Hepatocyte (in vitro differentiated cells): ENCODE measurements around the gene ALPI. TPM values are rescaled to one million over a fixed set of nuclear protein-coding genes. Genes with fewer than 3 reads are reported as not detected.
"Not testable (repeated sequence)": the region's sequence is repeated elsewhere in the genome, so short reads cannot be mapped to it uniquely, and the experiment has no call there.

Source experiments
- DNase-seq: peaks from one replicate; pipeline ENCODE4 v3.0.0-alpha.2; 2016; ENCODE audit warnings: low spot score
- H2AFZ ChIP-seq: fragments of 200-600 bp; sonication (generic); 2 replicates; pipeline ENCODE4 v1.6.0; 2016; ENCODE audit warnings: antibody characterized with exemption, mild to moderate bottlenecking
- H3K27ac ChIP-seq: fragments of 200-600 bp; sonication (generic); 2 replicates; pipeline ENCODE4 v1.5.1; 2016; ENCODE audit warnings: mild to moderate bottlenecking
- H3K27me3 ChIP-seq: fragments of 200-600 bp; sonication (generic); 2 replicates; pipeline ENCODE4 v1.6.1; 2016
- H3K36me3 ChIP-seq: fragments of 200-600 bp; sonication (generic); replicated peaks from 2 replicates; pipeline ENCODE4 v1.5.1; 2016; ENCODE audit warnings: low read depth; ENCODE audit not compliant: insufficient read depth
- H3K4me1 ChIP-seq: fragments of 200-600 bp; sonication (generic); 2 replicates; pipeline ENCODE4 v1.5.1; 2016; ENCODE audit warnings: mild to moderate bottlenecking, moderate library complexity; ENCODE audit not compliant: insufficient read depth
- H3K4me2 ChIP-seq: fragments of 200-600 bp; sonication (generic); 2 replicates; pipeline ENCODE4 v1.6.0; 2016
- H3K4me3 ChIP-seq: fragments of 200-600 bp; sonication (generic); 2 replicates; pipeline ENCODE4 v1.5.1; 2016; ENCODE audit warnings: mild to moderate bottlenecking
- H3K79me2 ChIP-seq: fragments of 200-600 bp; sonication (generic); 2 replicates; pipeline ENCODE4 v1.6.0; 2017; ENCODE audit warnings: mild to moderate bottlenecking
- H3K9me2 ChIP-seq: fragments of 200-600 bp; sonication (generic); replicated peaks from 2 replicates; pipeline ENCODE4 v1.6.0; 2017; ENCODE audit warnings: mild to moderate bottlenecking; ENCODE audit not compliant: insufficient read depth
- H3K9me3 ChIP-seq: fragments of 200-600 bp; sonication (generic); 2 replicates; pipeline ENCODE4 v1.5.1; 2016; ENCODE audit warnings: low read depth, mild to moderate bottlenecking
- H4K20me1 ChIP-seq: fragments of 200-600 bp; sonication (generic); 2 replicates; pipeline ENCODE4 v1.6.0; 2016; ENCODE audit warnings: mild to moderate bottlenecking; ENCODE audit not compliant: insufficient read depth, poor library complexity, severe bottlenecking
- EZH2 ChIP-seq: fragments of 200-600 bp; sonication (generic); IDR thresholded peaks from 2 replicates; pipeline ENCODE4 v1.6.1; 2016; ENCODE audit warnings: antibody characterized with exemption, mild to moderate bottlenecking, borderline replicate concordance
- EZH2phosphoT487 ChIP-seq: fragments of 200-600 bp; sonication (generic); IDR thresholded peaks from one replicate; pipeline ENCODE4 v1.6.1; 2018; ENCODE audit warnings: antibody characterized with exemption, mild to moderate bottlenecking, low read depth, moderate library complexity; ENCODE audit not compliant: unreplicated experiment, severe bottlenecking
- WGBS: methylation state at CpG from one replicate; pipeline ENCODE4 v1.1.6; 2016; ENCODE audit warnings: low lambda C conversion rate; ENCODE audit errors: missing lambda C conversion rate; 5-methylcytosine and 5-hydroxymethylcytosine counted together
- polyA plus RNA-seq: library from polyadenylated mRNA; unstranded; fragments of >200 nt; fragmentation: Nextera tagmentation; extraction: Ambion mirVana; gene quantifications from 2 replicates; pipeline ENCODE4 v1.2.1, GENCODE V29; 2016
- total RNA-seq: library from RNA; depleted of rRNA; stranded (reverse); fragments of >200 nt; gene quantifications from 2 replicates; pipeline ENCODE4 v1.2.3, GENCODE V29; 2014
- TF ChIP-seq, protein P1 (sequence below): fragments of 200-600 bp; sonication (generic); IDR thresholded peaks from 2 replicates; pipeline ENCODE4 v1.5.1; 2016; ENCODE audit warnings: antibody characterized with exemption, mild to moderate bottlenecking; ENCODE audit not compliant: poor library complexity

ALPI gene
- total and polyA plus RNA-seq, 2 experiments from 2014 or later = 3.5 to 3.9 TPM

DNA sequence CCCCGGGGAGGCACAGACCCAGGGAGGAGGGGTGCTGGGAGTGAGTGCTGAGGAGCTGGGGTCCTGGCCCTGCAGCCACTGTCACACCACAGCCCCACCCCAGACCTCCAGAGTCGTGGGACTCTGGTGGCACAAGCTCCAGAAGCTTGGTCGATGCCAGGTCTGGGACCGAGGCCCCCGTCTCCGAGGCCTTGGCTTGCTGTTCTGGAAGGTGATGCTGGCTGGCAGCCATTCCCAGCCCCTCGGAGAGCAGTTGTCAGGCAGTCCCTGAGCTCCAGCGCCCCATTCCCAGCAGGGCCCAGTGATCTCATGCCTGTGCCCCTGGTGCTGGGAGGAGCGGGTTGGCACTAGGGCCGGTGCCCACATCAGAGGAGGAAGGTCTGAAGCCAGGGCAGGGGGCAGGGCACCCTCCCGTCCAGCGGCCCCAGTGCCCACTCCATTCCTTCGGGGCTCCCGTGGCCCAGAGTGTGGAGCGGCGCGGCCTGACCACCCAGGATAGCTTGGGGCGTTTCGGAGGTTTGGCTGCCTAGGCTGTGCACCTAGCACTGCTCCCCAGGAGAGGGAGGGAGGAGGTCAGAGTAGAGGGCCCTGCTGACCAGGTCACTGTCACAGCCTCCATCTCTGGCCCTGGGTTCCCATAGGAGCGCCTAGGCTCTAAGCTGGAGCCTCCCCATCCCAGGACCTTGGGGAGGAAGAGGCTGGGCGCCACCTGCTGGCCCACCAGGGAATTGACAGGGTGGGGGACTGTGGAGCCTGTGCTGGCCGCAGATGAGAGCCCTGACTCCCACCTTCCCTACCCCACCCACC, 16.8 kb upstream of the ALPI start:
- Histone ChIP-seq H2AFZ (no peak overlapping the region), H3K4me2 (no peak overlapping the region), H3K36me3 (no peaks in the 10 kb centered on the region), H4K20me1 (no peaks in the 10 kb centered on the region), H3K27me3 (no peaks in the 10 kb centered on the region), H3K79me2 (no peaks in the 10 kb centered on the region), H3K27ac (no peak overlapping the region), H3K9me3 (no peaks in the 10 kb centered on the region), H3K9me2 (no peaks in the 10 kb centered on the region), H3K4me3 (no peak overlapping the region), H3K4me1 (no peaks in the 10 kb centered on the region)
- DNase-seq = no peak
- TF ChIP-seq, protein P1, sequence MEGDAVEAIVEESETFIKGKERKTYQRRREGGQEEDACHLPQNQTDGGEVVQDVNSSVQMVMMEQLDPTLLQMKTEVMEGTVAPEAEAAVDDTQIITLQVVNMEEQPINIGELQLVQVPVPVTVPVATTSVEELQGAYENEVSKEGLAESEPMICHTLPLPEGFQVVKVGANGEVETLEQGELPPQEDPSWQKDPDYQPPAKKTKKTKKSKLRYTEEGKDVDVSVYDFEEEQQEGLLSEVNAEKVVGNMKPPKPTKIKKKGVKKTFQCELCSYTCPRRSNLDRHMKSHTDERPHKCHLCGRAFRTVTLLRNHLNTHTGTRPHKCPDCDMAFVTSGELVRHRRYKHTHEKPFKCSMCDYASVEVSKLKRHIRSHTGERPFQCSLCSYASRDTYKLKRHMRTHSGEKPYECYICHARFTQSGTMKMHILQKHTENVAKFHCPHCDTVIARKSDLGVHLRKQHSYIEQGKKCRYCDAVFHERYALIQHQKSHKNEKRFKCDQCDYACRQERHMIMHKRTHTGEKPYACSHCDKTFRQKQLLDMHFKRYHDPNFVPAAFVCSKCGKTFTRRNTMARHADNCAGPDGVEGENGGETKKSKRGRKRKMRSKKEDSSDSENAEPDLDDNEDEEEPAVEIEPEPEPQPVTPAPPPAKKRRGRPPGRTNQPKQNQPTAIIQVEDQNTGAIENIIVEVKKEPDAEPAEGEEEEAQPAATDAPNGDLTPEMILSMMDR = peak; percentile 53
- no peak for TF ChIP-seq EZH2phosphoT487
- WGBS = 81% methylated on average over 20 of the region's 22 CpGs

DNA sequence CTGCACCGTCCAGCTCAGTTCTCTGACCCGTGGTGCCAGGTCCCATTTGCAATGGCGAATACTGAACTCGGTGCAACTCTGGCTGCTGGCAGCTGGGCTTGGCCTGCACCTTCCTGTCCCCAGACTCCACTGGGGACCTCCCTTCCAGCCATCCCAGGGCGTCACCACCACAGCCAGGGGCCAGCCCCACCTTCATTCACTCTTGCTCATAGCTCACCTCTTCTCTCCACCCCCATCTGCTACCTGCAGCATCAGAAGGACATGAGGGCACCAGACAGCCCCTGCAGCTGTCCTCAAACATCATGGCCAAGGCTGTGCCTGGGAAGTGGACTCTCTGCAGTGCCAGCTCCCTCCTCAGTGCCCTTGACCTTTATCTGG, 16.2 kb upstream of the ALPI start:
- H3K36me3 ChIP-seq = no peaks in the 10 kb centered on the region
- no peak overlapping the region for H3K4me2 ChIP-seq
- H4K20me1 ChIP-seq = no peaks in the 10 kb centered on the region
- H3K9me3 ChIP-seq = no peaks in the 10 kb centered on the region
- no peak for DNase-seq
- H2AFZ ChIP-seq = no peak overlapping the region
- no peaks in the 10 kb centered on the region for H3K27me3 ChIP-seq
- TF ChIP-seq, protein P1 = peak; percentile 34
- no peak for TF ChIP-seq EZH2
- H3K79me2 ChIP-seq = no peaks in the 10 kb centered on the region
- no peaks in the 10 kb centered on the region for H3K4me1 ChIP-seq
- no peaks in the 10 kb centered on the region for H3K9me2 ChIP-seq
- WGBS = 33% methylated on average over 3 of the region's 5 CpGs
- H3K4me3 ChIP-seq = no peak overlapping the region
- no peak overlapping the region for H3K27ac ChIP-seq

DNA sequence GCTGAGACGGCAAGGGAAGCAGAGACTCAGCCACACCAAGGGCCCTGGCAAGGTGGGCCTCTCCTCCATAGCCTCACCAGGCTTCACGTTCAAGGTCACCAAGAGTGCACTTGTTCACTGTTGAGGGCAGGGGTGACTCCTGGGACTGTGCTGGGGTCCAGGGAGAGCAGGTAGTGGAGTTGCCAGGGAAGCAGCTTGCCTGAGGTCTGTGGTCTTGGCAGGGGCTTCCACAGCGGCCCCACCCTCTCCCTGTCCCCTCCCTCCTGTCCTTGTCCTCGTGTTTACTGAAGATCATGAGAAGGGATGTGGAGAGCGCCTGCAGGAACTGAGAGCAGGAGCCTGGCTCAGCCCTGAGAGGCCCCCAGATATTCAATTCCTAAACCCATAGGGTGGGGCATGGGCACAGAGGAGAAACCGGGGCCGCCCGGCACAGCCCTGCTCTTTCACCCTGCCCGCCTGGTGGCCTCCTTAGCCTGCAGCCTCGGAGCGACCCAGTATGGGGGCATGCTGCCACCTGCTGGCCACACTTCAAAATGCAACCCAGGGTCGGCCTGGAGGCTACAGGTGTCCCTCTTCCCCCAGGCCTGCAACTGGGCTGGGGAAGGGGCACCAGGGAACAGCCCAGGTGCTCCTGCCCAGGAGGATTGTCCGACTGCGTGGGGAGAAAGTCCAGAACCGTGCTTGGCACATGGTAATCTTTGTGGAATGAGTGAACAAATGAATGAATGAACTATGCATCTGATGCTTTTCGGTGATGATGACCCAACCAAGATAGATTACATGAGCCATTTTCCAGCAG, 15.5 kb upstream of the ALPI start:
- TF ChIP-seq, protein P1 = peak; percentile 82
- H3K79me2 ChIP-seq, H2AFZ ChIP-seq, H3K9me2 ChIP-seq, H3K9me3 ChIP-seq, H3K27ac ChIP-seq, H3K27me3 ChIP-seq, H3K4me2 ChIP-seq, H3K4me1 ChIP-seq, H3K36me3 ChIP-seq, H4K20me1 ChIP-seq, H3K4me3 ChIP-seq: not testable (repeated sequence)
- peak; percentile 88 for DNase-seq
- 23% methylated on average over 16 of the region's 16 CpGs for WGBS
